ENCODE results near the gene TDRD7. TPM values are rescaled to one million over a fixed set of nuclear protein-coding genes. Genes with fewer than 3 reads are reported as not detected.

Gene TDRD7, protein sequence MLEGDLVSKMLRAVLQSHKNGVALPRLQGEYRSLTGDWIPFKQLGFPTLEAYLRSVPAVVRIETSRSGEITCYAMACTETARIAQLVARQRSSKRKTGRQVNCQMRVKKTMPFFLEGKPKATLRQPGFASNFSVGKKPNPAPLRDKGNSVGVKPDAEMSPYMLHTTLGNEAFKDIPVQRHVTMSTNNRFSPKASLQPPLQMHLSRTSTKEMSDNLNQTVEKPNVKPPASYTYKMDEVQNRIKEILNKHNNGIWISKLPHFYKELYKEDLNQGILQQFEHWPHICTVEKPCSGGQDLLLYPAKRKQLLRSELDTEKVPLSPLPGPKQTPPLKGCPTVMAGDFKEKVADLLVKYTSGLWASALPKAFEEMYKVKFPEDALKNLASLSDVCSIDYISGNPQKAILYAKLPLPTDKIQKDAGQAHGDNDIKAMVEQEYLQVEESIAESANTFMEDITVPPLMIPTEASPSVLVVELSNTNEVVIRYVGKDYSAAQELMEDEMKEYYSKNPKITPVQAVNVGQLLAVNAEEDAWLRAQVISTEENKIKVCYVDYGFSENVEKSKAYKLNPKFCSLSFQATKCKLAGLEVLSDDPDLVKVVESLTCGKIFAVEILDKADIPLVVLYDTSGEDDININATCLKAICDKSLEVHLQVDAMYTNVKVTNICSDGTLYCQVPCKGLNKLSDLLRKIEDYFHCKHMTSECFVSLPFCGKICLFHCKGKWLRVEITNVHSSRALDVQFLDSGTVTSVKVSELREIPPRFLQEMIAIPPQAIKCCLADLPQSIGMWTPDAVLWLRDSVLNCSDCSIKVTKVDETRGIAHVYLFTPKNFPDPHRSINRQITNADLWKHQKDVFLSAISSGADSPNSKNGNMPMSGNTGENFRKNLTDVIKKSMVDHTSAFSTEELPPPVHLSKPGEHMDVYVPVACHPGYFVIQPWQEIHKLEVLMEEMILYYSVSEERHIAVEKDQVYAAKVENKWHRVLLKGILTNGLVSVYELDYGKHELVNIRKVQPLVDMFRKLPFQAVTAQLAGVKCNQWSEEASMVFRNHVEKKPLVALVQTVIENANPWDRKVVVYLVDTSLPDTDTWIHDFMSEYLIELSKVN
- total RNA-seq, result 6.9 and 7.6 TPM in 2 replicates

DNA sequence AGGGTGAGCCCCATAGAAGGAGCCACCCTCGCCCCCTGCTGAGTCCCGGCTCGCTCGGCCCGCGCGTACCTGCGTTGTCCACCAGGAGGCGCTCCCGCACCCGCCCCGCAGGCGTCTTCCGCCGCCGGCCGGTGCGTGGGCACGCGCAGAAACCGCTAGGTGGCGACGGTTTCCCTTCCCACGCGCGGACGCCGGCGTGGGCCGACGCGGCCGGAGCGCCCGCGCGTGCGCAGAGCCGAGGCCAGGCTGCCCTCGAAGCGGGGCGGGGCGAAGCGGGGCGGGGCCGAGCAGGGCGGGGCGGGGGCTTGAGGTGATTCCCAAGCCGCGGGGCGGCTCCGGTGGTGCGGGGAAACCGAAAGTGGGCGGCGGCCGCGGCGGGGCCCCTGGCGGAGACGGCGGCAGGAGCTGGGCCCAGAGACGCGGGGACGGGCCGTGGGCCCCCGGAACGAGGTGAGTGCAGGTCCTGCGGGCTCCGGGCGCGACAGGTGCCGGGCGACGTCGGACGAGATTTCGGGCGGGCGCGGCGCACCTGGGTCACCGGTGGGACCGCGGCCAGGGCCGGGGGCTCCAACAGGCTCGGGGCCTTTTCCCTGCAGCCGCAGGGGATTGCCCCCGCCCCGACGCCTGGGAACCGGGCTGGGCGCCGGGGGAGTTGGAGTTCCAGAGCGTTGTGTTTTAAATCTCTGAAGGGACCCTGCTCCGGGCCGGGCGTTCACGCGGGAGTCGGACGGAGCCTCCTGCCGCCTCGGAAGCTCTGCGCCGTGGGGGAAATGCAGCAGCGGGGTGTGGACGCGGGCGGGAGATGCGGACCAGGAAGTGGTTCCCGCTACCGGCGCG, at the start of gene TDRD7:
TSS of gene TDRD7 (plus strand) at position 308 of the 837 bp plus-strand sequence. CDS start 16,370 bp downstream, outside the sequence.

DNA sequence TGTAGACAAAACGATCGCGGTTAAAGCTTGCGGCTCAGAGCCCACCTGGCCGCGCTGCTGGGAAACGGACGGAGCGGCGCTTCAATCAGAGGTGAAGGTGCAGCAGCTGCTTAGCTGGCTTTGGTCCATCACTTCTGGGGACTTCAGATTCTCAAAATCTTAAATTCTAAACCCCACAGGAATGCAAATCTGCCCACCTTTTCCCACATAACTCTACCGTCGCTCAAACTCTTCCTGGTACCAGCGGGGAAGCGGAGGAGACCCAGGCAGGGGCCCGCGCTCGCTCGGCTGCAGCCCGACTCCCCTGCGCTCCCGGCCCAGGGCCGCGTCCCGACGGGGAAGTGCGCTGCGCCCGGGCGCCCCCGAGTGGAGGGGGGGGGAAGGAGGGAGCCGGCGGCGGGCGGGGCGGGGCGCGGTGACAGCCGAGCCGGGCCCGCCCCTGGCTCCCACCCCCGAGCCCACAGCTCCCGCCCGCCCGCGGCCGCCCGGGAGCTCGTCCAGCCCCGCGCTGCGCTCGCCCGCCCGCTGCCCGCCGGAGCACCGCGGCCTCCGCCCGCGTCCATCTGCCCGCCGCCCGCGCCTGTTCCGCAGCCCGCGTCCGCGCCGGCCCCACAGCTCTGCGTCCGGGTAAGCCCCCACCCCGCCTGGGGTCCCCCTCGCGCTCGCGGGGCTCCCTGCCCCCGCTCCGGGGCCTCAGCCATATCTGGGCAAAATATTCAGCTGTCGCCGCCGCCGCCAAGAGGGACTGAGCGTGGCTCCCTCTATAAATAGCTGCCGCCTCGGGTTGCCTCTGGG, 89.5 kb downstream of the TDRD7 start, which contains the start of gene TMOD1:
TSS of gene TMOD1 (plus strand) at position 490 of the 795 bp plus-strand sequence. CDS start 22,523 bp downstream, outside the sequence.

Other genes starting within 250 kb of the TDRD7 start
- 0.38 and 2.8 TPM in 2 replicates for gene CCDC180, start 104.4 kb upstream of the TDRD7 start, total RNA-seq
- under 0.01 and 0.28 TPM in 2 replicates for gene TMOD1, start 89.6 kb downstream of the TDRD7 start, total RNA-seq
- gene TSTD2, start 221.3 kb downstream of the TDRD7 start, total RNA-seq, result 15.5 and 18.6 TPM in 2 replicates
- gene NCBP1, start 221.7 kb downstream of the TDRD7 start, total RNA-seq, result 39.5 and 83.2 TPM in 2 replicates